Measurements from ENCODE around the gene GAL3ST1.

GAL3ST1 gene

GRCh38 chr22:30591588-30592359 lies 17.3 kb upstream of the GAL3ST1 start, which contains the start of gene PES1:
Gene PES1 (minus strand): TSS chr22:30591910. CDS start chr22:30591833, 77 bp downstream.
- TF ChIP-seq, protein P1, sequence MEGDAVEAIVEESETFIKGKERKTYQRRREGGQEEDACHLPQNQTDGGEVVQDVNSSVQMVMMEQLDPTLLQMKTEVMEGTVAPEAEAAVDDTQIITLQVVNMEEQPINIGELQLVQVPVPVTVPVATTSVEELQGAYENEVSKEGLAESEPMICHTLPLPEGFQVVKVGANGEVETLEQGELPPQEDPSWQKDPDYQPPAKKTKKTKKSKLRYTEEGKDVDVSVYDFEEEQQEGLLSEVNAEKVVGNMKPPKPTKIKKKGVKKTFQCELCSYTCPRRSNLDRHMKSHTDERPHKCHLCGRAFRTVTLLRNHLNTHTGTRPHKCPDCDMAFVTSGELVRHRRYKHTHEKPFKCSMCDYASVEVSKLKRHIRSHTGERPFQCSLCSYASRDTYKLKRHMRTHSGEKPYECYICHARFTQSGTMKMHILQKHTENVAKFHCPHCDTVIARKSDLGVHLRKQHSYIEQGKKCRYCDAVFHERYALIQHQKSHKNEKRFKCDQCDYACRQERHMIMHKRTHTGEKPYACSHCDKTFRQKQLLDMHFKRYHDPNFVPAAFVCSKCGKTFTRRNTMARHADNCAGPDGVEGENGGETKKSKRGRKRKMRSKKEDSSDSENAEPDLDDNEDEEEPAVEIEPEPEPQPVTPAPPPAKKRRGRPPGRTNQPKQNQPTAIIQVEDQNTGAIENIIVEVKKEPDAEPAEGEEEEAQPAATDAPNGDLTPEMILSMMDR (IDR thresholded peaks at IDR 0.05; ENCODE audit: unreplicated experiment in 3 of 3): no peak
- Mint-ChIP-seq H3K4me1 (peaks cover 6% of the 10 kb centered on the region), H3K27me3 (ENCODE audit: low read depth) (peaks cover 9% of the 10 kb centered on the region), H3K4me3 (no peak within 1 kb of the TSS), H3K36me3 (ENCODE audit: low read depth) (peaks cover 13% of the 10 kb centered on the region), H3K27ac (no peak within 1 kb of the TSS), H3K9me3 (no peaks in the 10 kb centered on the region)

DNA sequence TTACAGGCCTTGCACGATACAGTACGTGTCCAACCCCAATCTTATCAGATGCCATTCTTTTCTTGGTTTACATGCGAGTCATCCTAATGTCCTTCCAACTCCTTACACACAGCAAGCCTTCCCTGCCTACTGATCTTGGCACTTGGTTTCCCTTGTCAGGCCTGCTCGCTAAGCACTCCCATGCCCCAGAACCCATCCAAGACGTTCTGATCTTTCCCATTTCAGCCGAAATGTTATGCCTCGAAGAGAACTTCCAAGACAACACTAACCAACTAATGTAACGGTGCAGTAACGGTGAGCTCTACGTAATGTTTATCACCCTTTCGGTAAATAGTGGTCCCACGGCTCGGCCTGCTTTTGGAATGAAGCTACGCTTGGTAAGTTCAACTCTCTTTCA lies 16.7 kb upstream of the GAL3ST1 start:
- H3K27me3 Mint-ChIP-seq (ENCODE audit: low read depth): peaks cover 9% of the 10 kb centered on the region
- H3K36me3 Mint-ChIP-seq (ENCODE audit: low read depth): peaks cover 17% of the 10 kb centered on the region

DNA sequence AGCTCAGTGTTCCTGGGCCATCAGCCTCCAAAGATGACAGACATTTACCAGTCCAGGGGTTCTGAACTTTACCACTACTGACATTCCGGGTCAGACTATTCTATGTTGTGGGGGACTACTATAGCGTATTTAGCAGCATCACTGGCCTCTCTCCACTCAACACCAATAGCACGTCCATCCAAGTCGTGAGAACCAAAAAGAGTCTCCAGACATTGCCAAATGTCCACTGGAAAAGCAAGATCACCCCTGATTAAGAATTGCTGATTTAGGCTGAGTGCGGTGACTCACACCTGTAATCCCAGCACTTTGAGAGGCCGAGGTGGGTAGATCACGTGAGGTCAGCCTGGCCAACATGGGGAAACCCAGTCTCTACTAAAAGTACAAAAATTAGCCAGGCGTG lies 11.9 kb upstream of the GAL3ST1 start:
- Mint-ChIP-seq H3K9me3 (no peaks in the 10 kb centered on the region), H3K4me1 (peaks cover 6% of the 10 kb centered on the region), H3K27ac (no peak overlapping the region), H3K4me3 (no peak overlapping the region), H3K36me3 (ENCODE audit: low read depth) (peaks cover 32% of the 10 kb centered on the region), H3K27me3 (ENCODE audit: low read depth) (no peaks in the 10 kb centered on the region)
- TF ChIP-seq, protein P1 (IDR thresholded peaks at IDR 0.05; ENCODE audit: unreplicated experiment in 3 of 3): no peak

More for the DNA sequence above, 16.7 kb upstream of the GAL3ST1 start:
- Mint-ChIP-seq H3K4me1 (peaks cover 6% of the 10 kb centered on the region), H3K4me3 (no peak overlapping the region), H3K27ac (no peak overlapping the region), H3K9me3 (no peaks in the 10 kb centered on the region)
- TF ChIP-seq, protein P1 (IDR thresholded peaks at IDR 0.05; ENCODE audit: unreplicated experiment in 3 of 3): no peak

GRCh38 chr22:30584441-30584840 lies 10.0 kb upstream of the GAL3ST1 start:
- Mint-ChIP-seq H3K27ac (no peak overlapping the region), H3K9me3 (no peaks in the 10 kb centered on the region), H3K27me3 (ENCODE audit: low read depth) (no peaks in the 10 kb centered on the region), H3K4me1 (no peaks in the 10 kb centered on the region), H3K4me3 (no peak overlapping the region), H3K36me3 (ENCODE audit: low read depth) (peaks cover 40% of the 10 kb centered on the region)
- TF ChIP-seq, protein P1 (IDR thresholded peaks at IDR 0.05; ENCODE audit: unreplicated experiment in 3 of 3): no peak

- H3K9me3 Mint-ChIP-seq: no peaks in the 10 kb centered on the region
- H3K4me1 Mint-ChIP-seq: no peaks in the 10 kb centered on the region
- H3K4me3 Mint-ChIP-seq: no peak overlapping the region
- TF ChIP-seq, protein P1 (IDR thresholded peaks at IDR 0.05; ENCODE audit: unreplicated experiment in 3 of 3): no peak
- H3K36me3 Mint-ChIP-seq (ENCODE audit: low read depth): peaks cover 45% of the 10 kb centered on the region
- H3K27ac Mint-ChIP-seq: no peak overlapping the region
- H3K27me3 Mint-ChIP-seq (ENCODE audit: low read depth): no peaks in the 10 kb centered on the region
Observed at GRCh38 chr22:30582788-30583545, 8.5 kb upstream of the GAL3ST1 start.

Measured in nephron (organoid).